ENCODE measurements around the gene FBXL3. TPM values are rescaled to one million over a fixed set of nuclear protein-coding genes. Genes with fewer than 3 reads are reported as not detected.

The FBXL3 gene
- total RNA-seq, 1 experiment from 2014 or later, result 8.8 TPM

DNA sequence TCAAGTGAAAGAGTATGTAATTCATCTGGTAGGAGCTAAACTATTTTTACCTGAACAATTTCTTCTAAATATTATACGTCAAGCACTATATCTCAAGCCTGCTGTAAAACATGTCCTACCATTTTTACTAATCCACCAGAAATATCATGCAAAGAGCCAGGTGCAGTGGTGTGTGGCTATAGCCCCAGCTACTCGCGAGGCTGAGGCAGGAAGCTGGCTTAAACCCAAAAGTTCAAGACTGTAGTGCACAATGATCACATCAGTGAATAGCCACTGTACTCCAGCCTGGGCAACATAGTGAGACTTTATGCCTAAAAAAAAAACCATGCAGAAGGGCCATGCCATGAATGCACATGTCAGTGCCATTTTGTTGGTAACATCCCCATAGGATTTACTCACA is 55.7 kb downstream of the FBXL3 start:
- Mint-ChIP-seq H3K9me3 (ENCODE audit: low read depth, unreplicated experiment) (no peaks in the 10 kb centered on the region), H3K36me3 (ENCODE audit: insufficient read depth, unreplicated experiment) (no peaks in the 10 kb centered on the region), H3K4me1 (ENCODE audit: low read depth, unreplicated experiment) (peaks cover 11% of the 10 kb centered on the region), H3K27ac (ENCODE audit: unreplicated experiment) (no peak overlapping the region), H3K27me3 (ENCODE audit: unreplicated experiment) (no peaks in the 10 kb centered on the region), H3K4me3 (ENCODE audit: low read depth, unreplicated experiment) (no peak overlapping the region)
- intact Hi-C loops (cut with micrococcal nuclease; ENCODE audit: unreplicated experiment), result no loop called here
- BruUV-seq (replicated peaks), result no TSS peak
- CTCF ChIA-PET, result no interaction called here
- TF ChIP-seq, protein P1, sequence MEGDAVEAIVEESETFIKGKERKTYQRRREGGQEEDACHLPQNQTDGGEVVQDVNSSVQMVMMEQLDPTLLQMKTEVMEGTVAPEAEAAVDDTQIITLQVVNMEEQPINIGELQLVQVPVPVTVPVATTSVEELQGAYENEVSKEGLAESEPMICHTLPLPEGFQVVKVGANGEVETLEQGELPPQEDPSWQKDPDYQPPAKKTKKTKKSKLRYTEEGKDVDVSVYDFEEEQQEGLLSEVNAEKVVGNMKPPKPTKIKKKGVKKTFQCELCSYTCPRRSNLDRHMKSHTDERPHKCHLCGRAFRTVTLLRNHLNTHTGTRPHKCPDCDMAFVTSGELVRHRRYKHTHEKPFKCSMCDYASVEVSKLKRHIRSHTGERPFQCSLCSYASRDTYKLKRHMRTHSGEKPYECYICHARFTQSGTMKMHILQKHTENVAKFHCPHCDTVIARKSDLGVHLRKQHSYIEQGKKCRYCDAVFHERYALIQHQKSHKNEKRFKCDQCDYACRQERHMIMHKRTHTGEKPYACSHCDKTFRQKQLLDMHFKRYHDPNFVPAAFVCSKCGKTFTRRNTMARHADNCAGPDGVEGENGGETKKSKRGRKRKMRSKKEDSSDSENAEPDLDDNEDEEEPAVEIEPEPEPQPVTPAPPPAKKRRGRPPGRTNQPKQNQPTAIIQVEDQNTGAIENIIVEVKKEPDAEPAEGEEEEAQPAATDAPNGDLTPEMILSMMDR (IDR thresholded peaks at IDR 0.05; ENCODE audit: unreplicated experiment), result no peak
- DNase-seq, result no peak

DNA sequence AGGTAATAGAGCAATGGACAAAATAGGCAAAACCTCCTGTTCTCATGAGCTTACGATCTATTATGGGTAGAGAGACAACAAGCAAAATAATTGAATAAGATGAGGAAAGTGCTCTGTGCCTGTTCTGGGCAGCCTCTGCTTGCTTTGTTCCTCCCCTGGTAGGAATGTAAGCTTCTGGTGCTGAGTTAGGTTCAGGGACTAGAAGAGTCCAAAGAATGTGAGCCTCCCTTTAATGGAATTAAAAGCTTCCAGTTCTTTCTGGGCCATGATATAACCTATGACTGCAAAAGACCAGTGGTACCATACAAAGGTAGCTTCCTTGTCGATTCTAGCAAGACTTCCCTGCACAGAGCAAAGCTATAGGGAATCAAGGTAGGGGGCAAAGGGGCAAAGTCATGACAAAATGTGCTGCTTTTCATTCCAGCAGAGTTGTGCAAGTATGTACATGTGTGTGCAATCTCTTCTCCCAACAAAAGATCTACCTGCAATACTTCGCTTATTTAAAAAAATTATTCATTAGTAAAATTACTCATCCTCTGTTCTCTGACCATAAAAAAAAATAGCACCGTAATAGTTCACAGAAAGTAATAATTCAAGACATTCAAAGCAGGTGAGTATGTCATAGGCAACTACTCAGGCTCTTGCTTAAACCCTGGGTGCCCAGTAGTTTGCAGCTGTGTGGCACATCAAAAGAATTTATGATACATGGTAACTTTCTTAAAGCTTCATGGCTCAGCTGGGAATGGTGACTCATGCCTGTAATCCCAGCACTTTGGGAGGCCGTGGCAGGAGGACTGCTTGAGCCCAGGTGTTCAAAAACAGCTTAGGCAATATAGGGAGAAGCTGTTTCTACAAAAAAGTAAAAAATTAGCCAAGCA is 57.2 kb downstream of the FBXL3 start:
- Mint-ChIP-seq H3K27me3 (ENCODE audit: unreplicated experiment) (no peaks in the 10 kb centered on the region), H3K4me1 (ENCODE audit: low read depth, unreplicated experiment) (peaks cover 11% of the 10 kb centered on the region), H3K27ac (ENCODE audit: unreplicated experiment) (no peak overlapping the region), H3K4me3 (ENCODE audit: low read depth, unreplicated experiment) (no peak overlapping the region), H3K9me3 (ENCODE audit: low read depth, unreplicated experiment) (no peaks in the 10 kb centered on the region), H3K36me3 (ENCODE audit: insufficient read depth, unreplicated experiment) (no peaks in the 10 kb centered on the region)
- intact Hi-C loops (cut with micrococcal nuclease; ENCODE audit: unreplicated experiment), result no loop called here
- no peak for DNase-seq
- CTCF ChIA-PET, result no interaction called here
- BruUV-seq (replicated peaks), result no TSS peak
- TF ChIP-seq, protein P1 (IDR thresholded peaks at IDR 0.05; ENCODE audit: unreplicated experiment), result no peak

DNA sequence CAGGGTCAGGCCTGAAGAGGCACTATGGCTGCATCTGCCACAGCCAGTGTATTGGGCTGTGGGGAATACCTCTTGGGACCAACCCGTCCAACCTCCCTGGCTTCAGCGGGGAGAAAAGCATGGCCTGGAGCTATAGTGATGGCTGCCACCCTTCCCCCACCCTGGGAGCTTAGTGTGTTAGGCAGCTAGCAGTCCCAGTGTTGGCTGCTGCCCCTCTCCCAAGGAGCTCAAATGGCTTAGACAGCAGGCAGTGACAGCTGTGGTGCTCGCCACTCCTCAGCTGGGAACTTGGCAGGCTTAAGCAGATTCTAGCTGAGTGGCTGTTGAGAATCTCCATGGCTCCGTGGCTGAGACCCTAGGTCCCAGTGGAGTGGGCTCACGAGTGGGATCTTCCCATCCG is 58.9 kb downstream of the FBXL3 start:
- CTCF ChIA-PET, result no interaction called here

DNA sequence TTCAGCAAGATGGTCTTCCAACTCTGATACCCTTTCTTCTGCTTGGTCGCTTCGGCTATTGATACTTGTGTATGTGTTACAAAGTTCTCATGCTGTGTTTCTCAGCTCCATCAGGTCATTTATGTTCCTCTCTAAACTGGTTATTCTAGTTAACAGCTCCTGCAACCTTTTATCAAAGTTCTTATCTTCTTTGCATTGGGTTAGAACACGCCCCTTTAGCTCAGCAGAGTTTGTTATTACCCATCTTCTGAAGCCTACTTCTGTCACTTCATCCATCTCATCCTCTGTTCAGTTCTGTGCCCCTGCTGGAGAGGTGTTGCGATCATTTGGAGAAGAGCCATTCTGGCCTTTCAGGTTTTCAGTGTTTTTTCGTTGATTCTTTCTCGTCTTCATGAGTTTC is 59.9 kb downstream of the FBXL3 start:
- Mint-ChIP-seq H3K9me3 (ENCODE audit: low read depth, unreplicated experiment) (no peaks in the 10 kb centered on the region), H3K27ac (ENCODE audit: unreplicated experiment) (no peak overlapping the region), H3K4me1 (ENCODE audit: low read depth, unreplicated experiment) (peaks cover 11% of the 10 kb centered on the region), H3K27me3 (ENCODE audit: unreplicated experiment) (no peaks in the 10 kb centered on the region), H3K36me3 (ENCODE audit: insufficient read depth, unreplicated experiment) (no peaks in the 10 kb centered on the region), H3K4me3 (ENCODE audit: low read depth, unreplicated experiment) (no peak overlapping the region)
- intact Hi-C loops (cut with micrococcal nuclease; ENCODE audit: unreplicated experiment), result no loop called here
- CTCF ChIA-PET, result no interaction called here
- BruUV-seq (replicated peaks), result no TSS peak
- DNase-seq, result no peak
- TF ChIP-seq, protein P1 (IDR thresholded peaks at IDR 0.05; ENCODE audit: unreplicated experiment), result no peak

More for the DNA sequence above, 58.9 kb downstream of the FBXL3 start:
- no TSS peak for BruUV-seq (replicated peaks)
- H3K27ac Mint-ChIP-seq (ENCODE audit: unreplicated experiment), result no peak overlapping the region
- no peak for DNase-seq
- no peaks in the 10 kb centered on the region for H3K36me3 Mint-ChIP-seq (ENCODE audit: insufficient read depth, unreplicated experiment)
- H3K4me1 Mint-ChIP-seq (ENCODE audit: low read depth, unreplicated experiment), result peaks cover 11% of the 10 kb centered on the region
- intact Hi-C loops (cut with micrococcal nuclease; ENCODE audit: unreplicated experiment), result no loop called here
- no peaks in the 10 kb centered on the region for H3K9me3 Mint-ChIP-seq (ENCODE audit: low read depth, unreplicated experiment)
- TF ChIP-seq, protein P1 (IDR thresholded peaks at IDR 0.05; ENCODE audit: unreplicated experiment), result no peak
- no peaks in the 10 kb centered on the region for H3K27me3 Mint-ChIP-seq (ENCODE audit: unreplicated experiment)
- H3K4me3 Mint-ChIP-seq (ENCODE audit: low read depth, unreplicated experiment), result no peak overlapping the region

All from Calu3 (cell line).